ENCODE data around the gene ABI3.

ABI3 gene

GRCh38 chr17:49224997-49225337, 14.5 kb downstream of the ABI3 start:
- Mint-ChIP-seq H3K27ac (no peak overlapping the region), H3K9me3 (no peaks in the 10 kb centered on the region), H3K27me3 (ENCODE audit: low read depth) (peaks cover 36% of the 10 kb centered on the region), H3K36me3 (ENCODE audit: low read depth) (peaks cover 27% of the 10 kb centered on the region), H3K4me3 (peak overlapping the region; percentile 53), H3K4me1 (ENCODE audit: low read depth) (peaks cover 24% of the 10 kb centered on the region)
- no peak for DNase-seq (ENCODE audit: low spot score)

GRCh38 chr17:49225554-49226236, 15.2 kb downstream of the ABI3 start:
- Mint-ChIP-seq H3K4me1 (ENCODE audit: low read depth) (peaks cover 21% of the 10 kb centered on the region), H3K4me3 (no peak overlapping the region), H3K27ac (no peak overlapping the region), H3K27me3 (ENCODE audit: low read depth) (peaks cover 36% of the 10 kb centered on the region), H3K36me3 (ENCODE audit: low read depth) (peaks cover 23% of the 10 kb centered on the region), H3K9me3 (no peaks in the 10 kb centered on the region)
- DNase-seq (ENCODE audit: low spot score) = no peak

- DNase-seq (ENCODE audit: low spot score) = no peak
- Mint-ChIP-seq H3K4me1 (ENCODE audit: low read depth) (peaks cover 25% of the 10 kb centered on the region), H3K27me3 (ENCODE audit: low read depth) (peaks cover 47% of the 10 kb centered on the region), H3K9me3 (no peaks in the 10 kb centered on the region), H3K36me3 (ENCODE audit: low read depth) (peaks cover 20% of the 10 kb centered on the region), H3K27ac (no peak overlapping the region), H3K4me3 (no peak overlapping the region)
Observed at GRCh38 chr17:49226771-49227435, 16.4 kb downstream of the ABI3 start.

GRCh38 chr17:49227436-49228261, 17.1 kb downstream of the ABI3 start:
- DNase-seq (ENCODE audit: low spot score) = peak; percentile 54
- Mint-ChIP-seq H3K27me3 (ENCODE audit: low read depth) (peaks cover 48% of the 10 kb centered on the region), H3K4me1 (ENCODE audit: low read depth) (peaks cover 23% of the 10 kb centered on the region), H3K36me3 (ENCODE audit: low read depth) (peaks cover 13% of the 10 kb centered on the region), H3K9me3 (no peaks in the 10 kb centered on the region), H3K4me3 (no peak overlapping the region), H3K27ac (no peak overlapping the region)

- DNase-seq (ENCODE audit: low spot score) = no peak
- Mint-ChIP-seq H3K36me3 (ENCODE audit: low read depth) (peaks cover 4% of the 10 kb centered on the region), H3K4me1 (ENCODE audit: low read depth) (peaks cover 13% of the 10 kb centered on the region), H3K9me3 (no peaks in the 10 kb centered on the region), H3K27me3 (ENCODE audit: low read depth) (peaks cover 49% of the 10 kb centered on the region), H3K27ac (no peak overlapping the region), H3K4me3 (peak overlapping the region; percentile 43)
Observed at GRCh38 chr17:49229076-49229804, 18.7 kb downstream of the ABI3 start.

- Mint-ChIP-seq H3K4me3 (peak overlapping the region; percentile 87), H3K27ac (no peak overlapping the region), H3K9me3 (no peaks in the 10 kb centered on the region), H3K4me1 (ENCODE audit: low read depth) (peaks cover 10% of the 10 kb centered on the region), H3K27me3 (ENCODE audit: low read depth) (peaks cover 44% of the 10 kb centered on the region), H3K36me3 (ENCODE audit: low read depth) (peaks cover 2% of the 10 kb centered on the region)
- no peak for DNase-seq (ENCODE audit: low spot score)
Observed at GRCh38 chr17:49229805-49230600, 19.5 kb downstream of the ABI3 start.

GRCh38 chr17:49230636-49231562, 20.4 kb downstream of the ABI3 start, which contains the start of gene PHOSPHO1:
PHOSPHO1 (minus strand) TSS chr17:49230787; CDS start chr17:49226691, 4,096 bp downstream.
- peak within 1 kb of the TSS; percentile 87 for H3K4me3 Mint-ChIP-seq

GRCh38 chr17:49231563-49231894, 21.0 kb downstream of the ABI3 start:
- Mint-ChIP-seq H3K4me1 (ENCODE audit: low read depth) (peaks cover 8% of the 10 kb centered on the region), H3K9me3 (no peaks in the 10 kb centered on the region), H3K36me3 (ENCODE audit: low read depth) (no peaks in the 10 kb centered on the region), H3K27me3 (ENCODE audit: low read depth) (peaks cover 37% of the 10 kb centered on the region), H3K4me3 (peak overlapping the region; percentile 87), H3K27ac (no peak overlapping the region)
- no peak for DNase-seq (ENCODE audit: low spot score)

More at GRCh38 chr17:49230636-49231562, 20.4 kb downstream of the ABI3 start, which contains the start of gene PHOSPHO1:
- peak; percentile 81 for DNase-seq (ENCODE audit: low spot score)
- H3K27me3 Mint-ChIP-seq (ENCODE audit: low read depth) = peaks cover 38% of the 10 kb centered on the region
- peaks cover 8% of the 10 kb centered on the region for H3K4me1 Mint-ChIP-seq (ENCODE audit: low read depth)
- H3K27ac Mint-ChIP-seq = peak within 1 kb of the TSS; percentile 59
- no peaks in the 10 kb centered on the region for H3K9me3 Mint-ChIP-seq
- peaks cover under 1% of the 10 kb centered on the region for H3K36me3 Mint-ChIP-seq (ENCODE audit: low read depth)

GRCh38 chr17:49234509-49235080, 24.1 kb downstream of the ABI3 start:
- DNase-seq (ENCODE audit: low spot score) = no peak
- Mint-ChIP-seq H3K4me3 (no peak overlapping the region), H3K36me3 (ENCODE audit: low read depth) (no peaks in the 10 kb centered on the region), H3K27me3 (ENCODE audit: low read depth) (peaks cover 23% of the 10 kb centered on the region), H3K4me1 (ENCODE audit: low read depth) (peaks cover 3% of the 10 kb centered on the region), H3K27ac (no peak overlapping the region), H3K9me3 (no peaks in the 10 kb centered on the region)

- Mint-ChIP-seq H3K36me3 (ENCODE audit: low read depth) (no peaks in the 10 kb centered on the region), H3K27me3 (ENCODE audit: low read depth) (peaks cover 22% of the 10 kb centered on the region), H3K4me3 (no peak overlapping the region), H3K4me1 (ENCODE audit: low read depth) (peaks cover 3% of the 10 kb centered on the region), H3K9me3 (no peaks in the 10 kb centered on the region), H3K27ac (no peak overlapping the region)
- DNase-seq (ENCODE audit: low spot score) = no peak
Observed at GRCh38 chr17:49235896-49236295, 25.4 kb downstream of the ABI3 start.

- no peaks in the 10 kb centered on the region for H3K9me3 Mint-ChIP-seq
- H3K27ac Mint-ChIP-seq = no peak overlapping the region
- H3K4me1 Mint-ChIP-seq (ENCODE audit: low read depth) = no peaks in the 10 kb centered on the region
- H3K4me3 Mint-ChIP-seq = no peak overlapping the region
- H3K36me3 Mint-ChIP-seq (ENCODE audit: low read depth) = no peaks in the 10 kb centered on the region
- peaks cover 7% of the 10 kb centered on the region for H3K27me3 Mint-ChIP-seq (ENCODE audit: low read depth)
- no peak for DNase-seq (ENCODE audit: low spot score)
Observed at GRCh38 chr17:49239963-49240362, 29.5 kb downstream of the ABI3 start.

GRCh38 chr17:49240619-49241018, 30.1 kb downstream of the ABI3 start:
- no peak overlapping the region for H3K27ac Mint-ChIP-seq
- H3K27me3 Mint-ChIP-seq (ENCODE audit: low read depth) = peaks cover 7% of the 10 kb centered on the region
- no peak for DNase-seq (ENCODE audit: low spot score)

More at GRCh38 chr17:49240619-49241018, 30.1 kb downstream of the ABI3 start:
- Mint-ChIP-seq H3K36me3 (ENCODE audit: low read depth) (no peaks in the 10 kb centered on the region), H3K4me3 (no peak overlapping the region), H3K9me3 (no peaks in the 10 kb centered on the region), H3K4me1 (ENCODE audit: low read depth) (no peaks in the 10 kb centered on the region)

Measured in T-helper 2 cell treated with Interferon-gamma antibody and Interleukin-4, amounts not matched to agents 5 μg/mL and 100 μg/mL, for 36 hours (primary cell).